Activated CD4-positive, alpha-beta T cell treated with anti-CD3 and anti-CD28 coated beads, Interleukin-2, amount 50 U/mL, for 24 hours (primary cell): Measurements from ENCODE around the gene PLS3.

Experiments
- DNase-seq, 2 donors: peaks; one replicate each; pipeline ENCODE4 v3.0.0-alpha.2; 2020; ENCODE audit warnings: low read depth in 1 of 2, low spot score in 1 of 2

PLS3 gene

GRCh38 chrX:115564243-115564642, 3.3 kb downstream of the PLS3 start:
- DNase-seq: no peak

DNA sequence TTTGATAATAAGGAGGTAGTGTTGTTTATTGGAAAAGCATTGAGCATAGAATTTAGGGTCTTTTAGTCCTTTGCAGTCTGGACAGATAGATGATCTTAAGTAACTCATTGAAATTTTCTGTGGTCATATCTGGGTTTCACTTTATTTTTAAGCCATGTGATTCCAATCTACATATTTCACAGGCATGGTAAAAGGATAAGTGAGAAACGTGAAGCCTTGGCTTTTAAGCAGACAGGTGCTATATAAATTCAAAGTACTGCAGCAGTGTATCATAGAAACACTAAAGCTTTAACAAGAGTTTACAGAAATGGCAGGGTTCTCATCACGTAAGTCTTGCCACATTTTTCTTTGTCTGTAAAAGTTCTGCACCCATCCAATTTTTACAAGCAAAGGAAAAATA, 4.9 kb downstream of the PLS3 start:
- no peak for DNase-seq

DNA sequence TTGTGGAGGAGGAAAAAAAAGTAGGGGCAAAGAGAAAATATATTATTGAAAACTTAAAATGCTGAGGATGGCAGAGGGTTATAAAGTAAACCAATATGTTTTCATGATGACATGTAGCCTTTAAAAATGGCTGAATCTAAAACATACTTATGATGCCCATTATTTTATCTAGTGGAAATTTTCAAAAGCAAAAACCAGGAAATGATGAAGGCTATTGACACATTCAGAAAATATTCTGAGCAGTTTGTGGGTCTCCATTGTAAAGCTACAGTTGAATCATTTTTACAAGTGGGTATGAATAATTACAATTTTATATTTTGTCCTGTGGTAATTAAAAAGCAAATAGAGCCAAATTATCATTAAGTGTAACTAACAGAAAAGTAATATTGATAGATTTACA, 10.7 kb downstream of the PLS3 start:
- DNase-seq: no peak

GRCh38 chrX:115573185-115573584, 12.2 kb downstream of the PLS3 start:
- DNase-seq: no peak

DNA sequence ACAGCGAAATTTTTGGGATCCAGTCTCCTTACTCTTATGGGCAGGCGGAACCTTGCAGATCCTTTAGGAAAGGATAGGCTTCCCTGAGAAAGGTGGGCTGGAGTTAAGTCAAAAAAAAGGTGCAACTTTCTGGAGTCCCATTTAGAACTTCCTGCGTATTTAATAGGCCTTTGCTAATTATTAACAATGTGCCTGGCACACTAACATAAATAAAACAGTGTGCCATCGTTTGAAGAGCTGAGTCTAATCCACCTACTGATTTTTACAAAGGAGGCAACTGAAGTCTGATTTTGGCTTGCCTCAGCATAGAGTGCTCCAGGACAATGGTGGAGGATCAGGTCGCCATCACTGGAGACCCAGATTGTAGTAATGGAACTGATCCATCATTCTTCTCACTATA, 15.7 kb downstream of the PLS3 start:
- no peak for DNase-seq

DNA sequence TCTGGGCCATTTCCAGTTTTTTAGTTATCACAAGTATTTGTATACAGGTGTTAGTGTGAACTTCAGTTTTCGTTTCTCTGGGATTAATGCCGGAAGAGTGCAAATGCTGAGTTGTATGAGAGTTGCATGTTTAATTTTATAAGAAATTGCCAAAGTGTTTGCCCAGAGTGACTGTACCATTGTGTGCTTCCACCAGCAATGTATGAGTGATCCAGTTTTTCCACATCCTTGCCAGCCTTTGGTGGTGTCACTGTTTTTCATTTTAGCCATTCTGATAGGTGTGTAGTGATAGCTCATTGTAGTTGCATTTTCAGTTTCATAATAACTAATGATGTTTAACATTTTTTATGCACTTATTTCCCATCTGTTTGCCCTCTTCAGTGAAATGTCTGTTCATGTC, 18.4 kb downstream of the PLS3 start:
- DNase-seq: no peak

DNA sequence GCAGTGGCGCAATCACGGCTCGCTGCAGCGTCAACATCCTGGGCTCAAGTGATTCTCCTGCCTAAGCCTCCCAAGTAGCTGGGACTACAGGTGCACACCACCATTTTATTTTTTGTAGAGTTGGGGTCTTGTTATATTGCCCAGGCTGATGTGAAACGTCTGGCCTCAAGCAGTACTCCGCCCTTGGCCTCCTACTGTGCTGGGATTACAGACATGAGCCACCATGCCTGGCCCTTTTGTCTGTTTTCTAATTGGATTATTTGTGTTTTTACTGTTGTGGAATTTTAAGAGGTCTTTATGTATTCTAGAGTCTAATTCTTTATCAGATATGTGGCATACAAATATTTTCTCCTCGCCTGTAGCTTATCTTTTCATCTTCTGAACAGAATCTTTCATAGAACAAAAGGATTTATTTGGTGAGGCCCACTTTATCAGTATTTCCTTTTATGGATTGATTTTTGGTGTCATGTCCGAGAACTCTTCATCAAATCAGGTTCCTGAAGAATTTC, 18.9 kb downstream of the PLS3 start:
- DNase-seq: no peak

GRCh38 chrX:115581759-115582615, 21.0 kb downstream of the PLS3 start:
- DNase-seq: no peak

DNA sequence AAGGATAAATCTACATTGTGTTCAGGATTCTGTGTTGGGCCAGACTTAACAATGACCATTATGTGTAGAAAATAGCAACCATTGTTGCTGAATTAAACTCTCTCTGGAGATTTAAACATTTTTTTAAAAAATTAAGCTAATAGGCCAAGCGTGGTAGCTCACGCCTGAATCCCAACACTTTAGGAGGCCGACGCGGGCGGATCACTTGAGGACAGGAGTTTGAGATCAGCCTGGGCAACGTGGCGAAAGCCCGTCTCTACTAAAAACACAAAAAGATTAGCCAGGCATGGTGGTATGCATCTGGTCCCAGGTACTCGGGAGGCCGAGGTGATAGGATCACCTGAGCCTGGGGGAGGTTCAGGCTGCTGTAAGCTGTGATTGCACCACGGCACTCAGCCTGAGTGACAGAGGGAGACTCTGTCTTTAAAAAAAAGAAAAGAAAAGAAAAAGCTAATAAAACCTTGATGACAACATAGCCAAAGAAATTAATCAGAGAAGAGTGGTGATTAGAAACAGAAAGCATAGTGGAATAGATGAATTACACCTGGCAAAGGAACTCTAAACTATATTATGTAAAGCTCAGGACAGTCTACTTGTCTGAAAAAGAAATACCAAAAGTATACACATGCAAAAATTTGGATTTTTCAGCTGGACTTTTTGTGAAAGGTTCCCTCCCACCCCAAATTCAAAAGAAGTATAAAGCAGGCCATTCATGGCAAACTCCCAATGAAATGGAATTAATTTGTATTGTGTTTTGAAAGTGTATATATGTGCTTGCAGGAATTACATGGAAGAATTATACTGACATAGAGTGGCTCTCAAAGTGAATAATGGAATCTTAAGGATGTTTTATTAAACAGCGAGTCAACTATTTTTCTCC, 21.9 kb downstream of the PLS3 start:
- no peak for DNase-seq

- DNase-seq: no peak
Observed at GRCh38 chrX:115583496-115584004, 22.6 kb downstream of the PLS3 start.

DNA sequence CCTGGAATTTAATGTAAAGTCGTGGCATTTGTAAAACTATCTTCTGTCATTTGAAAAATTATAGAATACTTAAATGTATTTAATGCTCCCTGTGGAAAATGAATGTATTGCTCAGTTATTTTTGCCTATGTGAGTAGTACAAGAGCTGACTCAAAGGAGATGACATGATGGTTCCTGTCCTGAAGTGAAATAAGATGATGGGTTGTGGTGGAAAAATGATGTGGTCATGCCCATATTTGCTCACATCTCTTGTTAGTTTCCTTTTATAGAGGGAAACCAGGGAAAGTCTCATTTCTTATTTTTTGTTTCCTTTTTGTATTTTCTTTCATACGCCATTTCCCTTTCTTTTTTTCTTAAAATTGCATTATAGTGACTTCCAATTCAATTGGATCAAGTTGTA, 23.7 kb downstream of the PLS3 start:
- DNase-seq: no peak

- DNase-seq: no peak
Observed at GRCh38 chrX:115588179-115588578, 27.2 kb downstream of the PLS3 start.

GRCh38 chrX:115589419-115589818, 28.4 kb downstream of the PLS3 start:
- DNase-seq: no peak

GRCh38 chrX:115591420-115591819, 30.4 kb downstream of the PLS3 start:
- DNase-seq: no peak

DNA sequence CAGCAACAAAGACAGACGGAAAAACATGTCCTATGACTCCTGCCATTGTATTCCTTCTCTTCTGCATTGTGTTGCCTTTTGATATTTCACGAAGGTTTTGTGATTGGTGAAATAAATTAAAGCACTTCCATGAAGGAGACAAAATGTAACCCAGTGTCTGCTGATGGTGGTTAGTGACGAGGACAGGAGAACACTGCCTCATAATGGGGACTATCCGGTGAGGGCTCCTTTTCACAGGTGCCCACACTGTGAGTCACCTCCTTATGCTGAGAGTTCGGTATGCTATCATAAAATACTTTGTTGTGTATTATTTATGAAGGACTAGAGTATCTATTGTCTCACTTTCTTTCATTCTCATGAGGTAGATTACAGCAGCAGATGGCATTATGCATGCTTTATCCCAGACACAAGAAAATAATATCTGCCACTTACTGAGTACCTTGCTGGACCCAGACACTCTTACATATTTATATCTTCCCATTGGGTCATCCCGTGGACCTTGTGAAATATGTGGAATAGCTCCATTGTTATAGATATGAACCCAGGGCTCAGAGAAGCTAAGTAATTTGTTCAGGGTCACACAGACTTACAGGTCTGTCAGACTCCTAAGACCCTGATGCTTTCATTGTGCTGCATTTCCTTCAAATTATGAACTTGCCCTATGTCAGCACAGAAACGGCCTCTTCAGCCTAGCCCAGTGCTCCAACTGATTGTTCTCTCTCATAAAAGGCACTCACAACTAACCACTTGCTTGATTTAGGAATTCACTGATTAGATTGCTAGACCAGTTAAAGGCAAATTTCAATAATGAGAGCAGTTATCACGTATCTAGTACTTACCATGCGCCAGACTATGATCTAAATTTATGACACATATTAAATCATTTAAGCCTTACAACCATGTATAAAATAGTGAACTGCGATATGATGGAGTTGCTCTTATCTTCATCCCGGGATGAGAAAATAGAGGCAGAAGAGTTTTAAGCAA, 31.2 kb downstream of the PLS3 start:
- DNase-seq: no peak

- no peak for DNase-seq
Observed at GRCh38 chrX:115592997-115593734, 32.2 kb downstream of the PLS3 start.

- DNase-seq: no peak
Observed at GRCh38 chrX:115595049-115595448, 34.1 kb downstream of the PLS3 start.

- DNase-seq: no peak
Observed at GRCh38 chrX:115598556-115598955, 37.6 kb downstream of the PLS3 start.

DNA sequence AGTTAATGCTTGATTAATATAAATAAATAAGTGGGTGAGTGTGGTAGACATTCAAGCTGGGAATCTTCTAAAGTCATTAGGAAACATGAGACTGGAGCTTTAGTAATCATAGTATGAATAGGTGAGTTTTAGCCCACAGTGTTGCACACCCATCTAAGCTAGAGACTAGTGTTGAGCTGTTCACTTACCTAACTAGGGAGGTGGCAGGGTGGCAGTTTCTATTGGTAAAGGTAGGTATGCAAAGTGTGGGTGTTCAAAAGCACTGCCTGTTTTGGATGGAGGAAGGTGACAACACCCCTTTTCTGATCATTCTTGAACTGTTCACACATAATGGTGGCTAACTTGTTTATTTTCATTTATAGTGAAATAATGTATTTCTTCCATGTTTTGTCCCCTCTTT, 41.3 kb downstream of the PLS3 start:
- DNase-seq: no peak
